GM23338 (cell line): ENCODE measurements around the gene BBS1. TPM values are rescaled to one million over a fixed set of nuclear protein-coding genes. Genes with fewer than 3 reads are reported as not detected.

ENCODE experiments used
- ATAC-seq: fragments of 200-7000 bp; cut with Tn5 transposase; 3 replicates; pipeline ENCODE4 v1.9.1; 2020
- DNase-seq: peaks from one replicate; pipeline ENCODE4 v3.0.0-alpha.2; 2015; ENCODE audit warnings: low spot score
- H2AFZ ChIP-seq: fragments of 200-600 bp; sonication (generic); 2 replicates; pipeline ENCODE4 v1.8.0; 2016; ENCODE audit warnings: antibody characterized with exemption, mild to moderate bottlenecking, moderate library complexity
- H3F3A ChIP-seq: fragments of 200-600 bp; sonication (generic); replicated peaks from 2 replicates; pipeline ENCODE4 v1.8.0; 2017; ENCODE audit warnings: antibody characterized with exemption, mixed run types, low read depth
- H3K27ac ChIP-seq: fragments of 200-600 bp; sonication (generic); 2 replicates; pipeline ENCODE4 v1.6.1; 2016; ENCODE audit warnings: low read depth
- H3K27me3 ChIP-seq: fragments of 200-600 bp; sonication (generic); 2 replicates; pipeline ENCODE4 v1.8.0; 2016; ENCODE audit warnings: mild to moderate bottlenecking, mixed run types, moderate library complexity; ENCODE audit not compliant: insufficient read depth
- H3K36me3 ChIP-seq: fragments of 200-600 bp; sonication (generic); 2 replicates; pipeline ENCODE4 v1.8.0; 2016; ENCODE audit warnings: mild to moderate bottlenecking; ENCODE audit not compliant: insufficient read depth
- H3K4me1 ChIP-seq: fragments of 200-600 bp; sonication (generic); 2 replicates; pipeline ENCODE4 v1.8.0; 2016; ENCODE audit warnings: mild to moderate bottlenecking, moderate library complexity; ENCODE audit not compliant: insufficient read depth
- H3K4me2 ChIP-seq: fragments of 200-600 bp; sonication (generic); 2 replicates; pipeline ENCODE4 v1.7.1; 2017; ENCODE audit warnings: mixed run types
- H3K4me3 ChIP-seq: fragments of 200-600 bp; sonication (generic); 2 replicates; pipeline ENCODE4 v1.6.1; 2016; ENCODE audit warnings: mixed run types
- H3K79me2 ChIP-seq: fragments of 200-600 bp; sonication (generic); replicated peaks from 2 replicates; pipeline ENCODE4 v1.8.0; 2017; ENCODE audit warnings: mild to moderate bottlenecking; ENCODE audit not compliant: insufficient read depth
- H3K9me2 ChIP-seq: fragments of 200-600 bp; sonication (generic); 2 replicates; pipeline ENCODE4 v1.8.0; 2017; ENCODE audit not compliant: insufficient read depth
- H4K20me1 ChIP-seq: fragments of 200-600 bp; sonication (generic); replicated peaks from 2 replicates; pipeline ENCODE4 v1.8.0; 2017; ENCODE audit warnings: mild to moderate bottlenecking; ENCODE audit not compliant: insufficient read depth
- H3K27ac Mint-ChIP-seq: 2 replicates; pipeline ENCODE4 v1.8.0; 2020; ENCODE audit warnings: inconsistent platforms, mild to moderate bottlenecking, moderate library complexity, mixed read lengths
- H3K27me3 Mint-ChIP-seq: 3 replicates; pipeline ENCODE4 v1.8.0; 2022; ENCODE audit warnings: low read depth, mild to moderate bottlenecking, moderate library complexity, mixed read lengths, inconsistent platforms; ENCODE audit not compliant: insufficient read depth, poor library complexity
- H3K36me3 Mint-ChIP-seq: 3 replicates; pipeline ENCODE4 v1.8.0; 2021; ENCODE audit warnings: low read depth, mild to moderate bottlenecking, inconsistent platforms, moderate library complexity, mixed read lengths
- H3K4me1 Mint-ChIP-seq: 3 replicates; pipeline ENCODE4 v1.8.0; 2020; ENCODE audit warnings: mild to moderate bottlenecking, inconsistent platforms, mixed read lengths
- H3K4me3 Mint-ChIP-seq: 3 replicates; pipeline ENCODE4 v1.8.0; 2021; ENCODE audit warnings: moderate library complexity, mild to moderate bottlenecking, inconsistent platforms, mixed read lengths
- H3K9me3 Mint-ChIP-seq: 3 replicates; pipeline ENCODE4 v1.8.0; 2020; ENCODE audit warnings: moderate library complexity, mild to moderate bottlenecking, inconsistent platforms, mixed read lengths
- CTCF ChIP-seq, 2 experiments: fragments of 200-600 bp in 1 of 2; sonication (generic) in 1 of 2; conservative IDR thresholded peaks; 2 replicates each; pipeline versions ENCODE4 v1.5.1 to v1.6.1; 2016 to 2017; ENCODE audit warnings: antibody characterized with exemption in 2 of 2, low read depth in 2 of 2, mild to moderate bottlenecking in 2 of 2, moderate library complexity in 1 of 2
- EZH2 ChIP-seq: fragments of 200-600 bp; sonication (generic); IDR thresholded peaks from one replicate; pipeline ENCODE4 v1.8.0; 2017; ENCODE audit warnings: antibody characterized with exemption, mild to moderate bottlenecking, low read depth; ENCODE audit not compliant: unreplicated experiment
- EZH2phosphoT487 ChIP-seq: fragments of 200-600 bp; sonication (generic); IDR thresholded peaks from one replicate; pipeline ENCODE4 v1.8.1; 2018; ENCODE audit warnings: antibody characterized with exemption; ENCODE audit not compliant: unreplicated experiment
- JUNB ChIP-seq: IDR thresholded peaks from one replicate; pipeline ENCODE4 v1.6.1; 2016; ENCODE audit warnings: antibody characterized with exemption; ENCODE audit not compliant: unreplicated experiment
- NANOG ChIP-seq: IDR thresholded peaks from 2 replicates; pipeline ENCODE4 v1.6.1; 2016; ENCODE audit warnings: antibody characterized with exemption, borderline replicate concordance
- POLR2AphosphoS5 ChIP-seq: IDR thresholded peaks from 2 replicates; pipeline ENCODE4 v1.6.1; 2016; ENCODE audit warnings: antibody characterized with exemption, low read depth
- ZNF114 ChIP-seq: fragments of 250-450 bp; sonication (Bioruptor Pico); IDR thresholded peaks from 2 replicates; pipeline ENCODE4 v1.5.0; 2020; ENCODE audit warnings: mild to moderate bottlenecking, moderate library complexity
- ZNF331 ChIP-seq: fragments of 250-450 bp; sonication (Bioruptor Pico); IDR thresholded peaks from 2 replicates; pipeline ENCODE4 v1.5.0; 2020; ENCODE audit warnings: low read depth, mild to moderate bottlenecking, moderate library complexity
- ZNF462 ChIP-seq: fragments of 250-450 bp; sonication (Bioruptor Pico); IDR thresholded peaks from 2 replicates; pipeline ENCODE4 v1.5.0; 2020; ENCODE audit warnings: mild to moderate bottlenecking, moderate library complexity
- polyA plus RNA-seq: library from polyadenylated mRNA; unstranded; fragments of >200 nt; fragmentation: Nextera tagmentation; extraction: Ambion mirVana; gene quantifications from 2 replicates; pipeline ENCODE4 v1.2.1, GENCODE V29; 2016
- total RNA-seq: library from RNA; depleted of rRNA; stranded (reverse); fragments of >200 nt; shearing (Covaris generic); gene quantifications from 2 replicates; pipeline ENCODE4 v1.2.3, GENCODE V29; 2014
- TF ChIP-seq, protein P1 (sequence below): IDR thresholded peaks from 2 replicates; pipeline ENCODE4 v1.6.1; 2016; ENCODE audit warnings: antibody characterized with exemption
- TF ChIP-seq, protein P2 (sequence below): IDR thresholded peaks from one replicate; pipeline ENCODE4 v1.6.1; 2018; ENCODE audit warnings: antibody characterized with exemption; ENCODE audit not compliant: unreplicated experiment

BBS1 gene
- total and polyA plus RNA-seq, 2 experiments from 2014 or later, result 11.6 to 41.3 TPM

DNA sequence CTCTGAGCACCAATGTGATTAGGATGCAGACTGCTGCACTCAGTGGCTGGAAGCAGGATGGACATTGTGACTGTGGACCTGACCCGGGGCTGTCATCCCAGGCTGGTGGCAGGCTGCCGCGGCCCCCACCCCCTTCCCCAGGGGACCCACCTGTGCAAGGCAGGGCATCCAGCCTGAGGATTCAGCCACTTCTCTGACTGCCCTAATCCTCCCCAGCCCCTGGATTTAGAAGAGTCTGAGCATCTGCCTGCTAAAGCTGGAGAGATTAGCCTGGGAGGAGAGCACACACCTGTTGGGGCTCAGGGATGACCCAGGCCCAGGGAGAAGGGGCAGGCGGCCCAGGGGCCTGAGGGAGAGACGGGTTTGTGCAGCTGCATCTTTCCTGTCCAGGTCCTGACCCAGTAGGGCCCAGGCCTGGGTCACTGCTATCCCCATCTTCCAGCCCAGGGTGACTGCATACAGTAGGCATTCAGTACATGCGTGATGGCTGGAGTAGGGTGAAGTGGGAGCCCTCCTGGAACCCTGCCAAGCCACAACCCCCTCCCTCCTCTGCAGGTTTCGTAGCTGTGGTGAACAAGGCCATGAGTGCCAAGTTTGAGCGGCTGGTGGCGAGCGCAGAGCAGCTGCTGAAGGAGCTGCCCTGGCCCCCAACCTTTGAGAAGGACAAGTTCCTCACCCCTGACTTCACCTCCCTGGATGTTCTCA is 18.1 kb upstream of the BBS1 start:
- H3K27me3 Mint-ChIP-seq, result peaks cover 10% of the 10 kb centered on the region
- no peaks in the 10 kb centered on the region for H4K20me1 ChIP-seq
- H3K4me1 Mint-ChIP-seq, result peaks cover 8% of the 10 kb centered on the region
- 0 out of 2 replicates have a peak, but pooled peaks cover 10% of the 10 kb centered on the region for H3F3A ChIP-seq
- no peak overlapping the region for H3K4me3 Mint-ChIP-seq
- no peaks in the 10 kb centered on the region; the same call in 1 of the 2 replicates for H3K36me3 ChIP-seq
- no peak for DNase-seq
- H3K27ac Mint-ChIP-seq, result no peak overlapping the region; the same call in 1 of the 2 replicates
- H3K9me3 Mint-ChIP-seq, result no peaks in the 10 kb centered on the region
- no peak for TF ChIP-seq ZNF114 (CRISPR knock-in tag)
- no peak for TF ChIP-seq ZNF462 (CRISPR knock-in tag)
- TF ChIP-seq NANOG, result no peak
- no peak for TF ChIP-seq JUNB
- no peak for TF ChIP-seq EZH2
- TF ChIP-seq, protein P1, sequence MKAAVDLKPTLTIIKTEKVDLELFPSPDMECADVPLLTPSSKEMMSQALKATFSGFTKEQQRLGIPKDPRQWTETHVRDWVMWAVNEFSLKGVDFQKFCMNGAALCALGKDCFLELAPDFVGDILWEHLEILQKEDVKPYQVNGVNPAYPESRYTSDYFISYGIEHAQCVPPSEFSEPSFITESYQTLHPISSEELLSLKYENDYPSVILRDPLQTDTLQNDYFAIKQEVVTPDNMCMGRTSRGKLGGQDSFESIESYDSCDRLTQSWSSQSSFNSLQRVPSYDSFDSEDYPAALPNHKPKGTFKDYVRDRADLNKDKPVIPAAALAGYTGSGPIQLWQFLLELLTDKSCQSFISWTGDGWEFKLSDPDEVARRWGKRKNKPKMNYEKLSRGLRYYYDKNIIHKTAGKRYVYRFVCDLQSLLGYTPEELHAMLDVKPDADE, result no peak
- no peak for TF ChIP-seq CTCF (conservative IDR thresholded peaks at IDR 0.05; ENCODE audit: low read depth in 2 of 2)
- no peak for TF ChIP-seq EZH2phosphoT487
- no peak for TF ChIP-seq POLR2AphosphoS5
- TF ChIP-seq, protein P2, sequence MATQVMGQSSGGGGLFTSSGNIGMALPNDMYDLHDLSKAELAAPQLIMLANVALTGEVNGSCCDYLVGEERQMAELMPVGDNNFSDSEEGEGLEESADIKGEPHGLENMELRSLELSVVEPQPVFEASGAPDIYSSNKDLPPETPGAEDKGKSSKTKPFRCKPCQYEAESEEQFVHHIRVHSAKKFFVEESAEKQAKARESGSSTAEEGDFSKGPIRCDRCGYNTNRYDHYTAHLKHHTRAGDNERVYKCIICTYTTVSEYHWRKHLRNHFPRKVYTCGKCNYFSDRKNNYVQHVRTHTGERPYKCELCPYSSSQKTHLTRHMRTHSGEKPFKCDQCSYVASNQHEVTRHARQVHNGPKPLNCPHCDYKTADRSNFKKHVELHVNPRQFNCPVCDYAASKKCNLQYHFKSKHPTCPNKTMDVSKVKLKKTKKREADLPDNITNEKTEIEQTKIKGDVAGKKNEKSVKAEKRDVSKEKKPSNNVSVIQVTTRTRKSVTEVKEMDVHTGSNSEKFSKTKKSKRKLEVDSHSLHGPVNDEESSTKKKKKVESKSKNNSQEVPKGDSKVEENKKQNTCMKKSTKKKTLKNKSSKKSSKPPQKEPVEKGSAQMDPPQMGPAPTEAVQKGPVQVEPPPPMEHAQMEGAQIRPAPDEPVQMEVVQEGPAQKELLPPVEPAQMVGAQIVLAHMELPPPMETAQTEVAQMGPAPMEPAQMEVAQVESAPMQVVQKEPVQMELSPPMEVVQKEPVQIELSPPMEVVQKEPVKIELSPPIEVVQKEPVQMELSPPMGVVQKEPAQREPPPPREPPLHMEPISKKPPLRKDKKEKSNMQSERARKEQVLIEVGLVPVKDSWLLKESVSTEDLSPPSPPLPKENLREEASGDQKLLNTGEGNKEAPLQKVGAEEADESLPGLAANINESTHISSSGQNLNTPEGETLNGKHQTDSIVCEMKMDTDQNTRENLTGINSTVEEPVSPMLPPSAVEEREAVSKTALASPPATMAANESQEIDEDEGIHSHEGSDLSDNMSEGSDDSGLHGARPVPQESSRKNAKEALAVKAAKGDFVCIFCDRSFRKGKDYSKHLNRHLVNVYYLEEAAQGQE, result no peak
- TF ChIP-seq ZNF331, result no peak
- H3K4me3 ChIP-seq, result no peak overlapping the region
- no peak overlapping the region; the same call in 1 of the 2 replicates for H3K27ac ChIP-seq
- H2AFZ ChIP-seq, result no peak overlapping the region
- H3K4me2 ChIP-seq, result no peak overlapping the region
- H3K9me2 ChIP-seq, result no peaks in the 10 kb centered on the region
- no peaks in the 10 kb centered on the region for H3K27me3 ChIP-seq
- peaks cover 5% of the 10 kb centered on the region for H3K4me1 ChIP-seq
- no peaks in the 10 kb centered on the region for H3K79me2 ChIP-seq
- ATAC-seq, result no peak
- peaks cover 45% of the 10 kb centered on the region for H3K36me3 Mint-ChIP-seq
